Measurements from ENCODE around the gene MEX3B.

Gene MEX3B

GRCh38 chr15:82046666-82047452, 1.0 kb upstream of the MEX3B start:
- no peak for TF ChIP-seq EZH2phosphoT487 (IDR thresholded peaks at IDR 0.05; ENCODE audit: borderline replicate concordance, low read length)
- TF ChIP-seq CTCF (IDR thresholded peaks at IDR 0.05; ENCODE audit: low read depth, low read length, poor library complexity, severe bottlenecking) = peak; percentile 66
- no peaks in the 10 kb centered on the region for H3K9me3 ChIP-seq (ENCODE audit: control insufficient read depth, insufficient read depth, low read length)
- peaks cover 7% of the 10 kb centered on the region for H3K4me1 ChIP-seq (ENCODE audit: control insufficient read depth, low read length)
- H3F3A ChIP-seq (ENCODE audit: control insufficient read depth, insufficient read depth) = peaks cover 10% of the 10 kb centered on the region; the same call in 1 of the 2 replicates
- peaks cover 11% of the 10 kb centered on the region; the same call in 1 of the 2 replicates for H3K27me3 ChIP-seq (ENCODE audit: control insufficient read depth, low read length)
- peak overlapping the region; percentile 75 for H3K4me2 ChIP-seq (ENCODE audit: low read length)
- H3K36me3 ChIP-seq (ENCODE audit: control insufficient read depth, low read length) = peaks cover 12% of the 10 kb centered on the region; the same call in 1 of the 2 replicates
- no peaks in the 10 kb centered on the region; the same call in 1 of the 2 replicates for H4K20me1 ChIP-seq (ENCODE audit: control insufficient read depth, insufficient read depth, low read depth, low read length)
- peak overlapping the region; percentile 82 for H3K27ac ChIP-seq (ENCODE audit: low read depth, low read length)
- H3K9me2 ChIP-seq (replicated peaks; ENCODE audit: control insufficient read depth, low read length) = no peaks in the 10 kb centered on the region
- H3K4me3 ChIP-seq (ENCODE audit: low read length) = peak overlapping the region; percentile 87
- H3K79me2 ChIP-seq (ENCODE audit: control insufficient read depth, low read length) = peaks cover 22% of the 10 kb centered on the region

- peaks cover 7% of the 10 kb centered on the region for H3K4me1 ChIP-seq (ENCODE audit: control insufficient read depth, low read length)
- no peaks in the 10 kb centered on the region for H3K9me3 ChIP-seq (ENCODE audit: control insufficient read depth, insufficient read depth, low read length)
- H3K27me3 ChIP-seq (ENCODE audit: control insufficient read depth, low read length) = peaks cover 11% of the 10 kb centered on the region; the same call in 1 of the 2 replicates
- H3K27ac ChIP-seq (ENCODE audit: low read depth, low read length) = peak overlapping the region; percentile 46
- peaks cover 10% of the 10 kb centered on the region; the same call in 1 of the 2 replicates for H3F3A ChIP-seq (ENCODE audit: control insufficient read depth, insufficient read depth)
- H3K79me2 ChIP-seq (ENCODE audit: control insufficient read depth, low read length) = peaks cover 22% of the 10 kb centered on the region
- H3K36me3 ChIP-seq (ENCODE audit: control insufficient read depth, low read length) = peaks cover 12% of the 10 kb centered on the region; the same call in 1 of the 2 replicates
- no peaks in the 10 kb centered on the region; the same call in 1 of the 2 replicates for H4K20me1 ChIP-seq (ENCODE audit: control insufficient read depth, insufficient read depth, low read depth, low read length)
- H3K4me3 ChIP-seq (ENCODE audit: low read length) = peak overlapping the region; percentile 93
- H3K9me2 ChIP-seq (replicated peaks; ENCODE audit: control insufficient read depth, low read length) = no peaks in the 10 kb centered on the region
- no peak for TF ChIP-seq CTCF (IDR thresholded peaks at IDR 0.05; ENCODE audit: low read depth, low read length, poor library complexity, severe bottlenecking)
- no peak for TF ChIP-seq EZH2phosphoT487 (IDR thresholded peaks at IDR 0.05; ENCODE audit: borderline replicate concordance, low read length)
- peak overlapping the region; percentile 81 for H3K4me2 ChIP-seq (ENCODE audit: low read length)
Observed at GRCh38 chr15:82045179-82045891, 483 bp downstream of the MEX3B start.

GRCh38 chr15:82044373-82045178, 1.2 kb downstream of the MEX3B start:
- H3K9me2 ChIP-seq (replicated peaks; ENCODE audit: control insufficient read depth, low read length) = no peaks in the 10 kb centered on the region
- H3K27ac ChIP-seq (ENCODE audit: low read depth, low read length) = no peak overlapping the region
- H3K9me3 ChIP-seq (ENCODE audit: control insufficient read depth, insufficient read depth, low read length) = no peaks in the 10 kb centered on the region
- TF ChIP-seq EZH2phosphoT487 (IDR thresholded peaks at IDR 0.05; ENCODE audit: borderline replicate concordance, low read length) (no peak), CTCF (IDR thresholded peaks at IDR 0.05; ENCODE audit: low read depth, low read length, poor library complexity, severe bottlenecking) (no peak)
- peaks cover 10% of the 10 kb centered on the region; the same call in 1 of the 2 replicates for H3F3A ChIP-seq (ENCODE audit: control insufficient read depth, insufficient read depth)
- peaks cover 8% of the 10 kb centered on the region; the same call in 1 of the 2 replicates for H3K27me3 ChIP-seq (ENCODE audit: control insufficient read depth, low read length)
- peaks cover 7% of the 10 kb centered on the region for H3K4me1 ChIP-seq (ENCODE audit: control insufficient read depth, low read length)
- H3K36me3 ChIP-seq (ENCODE audit: control insufficient read depth, low read length) = peaks cover 12% of the 10 kb centered on the region; the same call in 1 of the 2 replicates
- no peaks in the 10 kb centered on the region; the same call in 1 of the 2 replicates for H4K20me1 ChIP-seq (ENCODE audit: control insufficient read depth, insufficient read depth, low read depth, low read length)
- H3K4me2 ChIP-seq (ENCODE audit: low read length) = peak overlapping the region; percentile 81
- H3K79me2 ChIP-seq (ENCODE audit: control insufficient read depth, low read length) = peaks cover 22% of the 10 kb centered on the region
- H3K4me3 ChIP-seq (ENCODE audit: low read length) = peak overlapping the region; percentile 93

Measured in DOHH2 (cell line).